ENCODE measurements around the gene JUNB.
A peak's percentile ranks its signal among the peaks of the same experiment; 100 is the strongest.

Gene JUNB

DNA sequence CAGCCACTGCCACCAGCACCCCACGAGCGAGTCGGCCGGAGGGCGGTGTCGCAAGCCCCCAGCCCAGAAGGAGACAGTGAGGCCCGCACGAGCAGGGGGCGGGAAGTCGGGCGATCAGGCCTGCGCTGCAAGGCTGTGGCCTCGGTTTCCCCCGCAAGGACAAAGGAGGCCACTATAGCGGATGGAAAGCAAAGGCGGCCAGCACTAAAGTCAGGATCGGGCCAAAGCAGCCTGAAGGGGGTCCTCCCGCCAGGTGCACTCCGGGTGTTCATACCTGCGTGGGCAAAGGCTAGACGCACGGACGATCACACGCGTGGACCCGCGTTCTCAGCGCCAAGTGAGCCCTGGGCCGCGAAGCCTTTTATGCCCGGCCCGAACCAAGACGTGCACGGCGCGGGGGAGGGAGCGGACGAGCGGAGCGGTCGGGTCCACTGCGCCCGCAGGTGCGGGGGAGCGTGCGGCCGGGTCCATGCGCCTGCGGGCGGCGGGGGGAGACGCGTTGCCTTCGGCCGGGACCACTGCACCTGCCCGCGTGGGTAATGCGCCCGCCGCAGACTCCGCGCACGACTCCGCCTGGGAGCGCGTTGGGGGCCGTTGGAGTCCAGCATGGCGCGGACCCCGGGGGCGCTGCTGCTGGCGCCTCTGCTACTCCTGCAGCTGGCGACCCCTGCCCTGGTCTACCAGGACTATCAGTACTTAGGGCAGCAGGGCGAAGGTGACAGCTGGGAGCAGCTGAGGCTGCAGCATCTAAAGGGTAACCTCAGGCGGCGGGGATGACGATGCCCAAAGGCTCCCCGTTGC, 10.4 kb downstream of the JUNB start, which contains the start of the genes PRDX2 and THSD8 (continued):
- TF ChIP-seq ZNF449 (tag by site-specific recombination; IDR thresholded peaks at IDR 0.05): no peak
- TF ChIP-seq, protein P1, sequence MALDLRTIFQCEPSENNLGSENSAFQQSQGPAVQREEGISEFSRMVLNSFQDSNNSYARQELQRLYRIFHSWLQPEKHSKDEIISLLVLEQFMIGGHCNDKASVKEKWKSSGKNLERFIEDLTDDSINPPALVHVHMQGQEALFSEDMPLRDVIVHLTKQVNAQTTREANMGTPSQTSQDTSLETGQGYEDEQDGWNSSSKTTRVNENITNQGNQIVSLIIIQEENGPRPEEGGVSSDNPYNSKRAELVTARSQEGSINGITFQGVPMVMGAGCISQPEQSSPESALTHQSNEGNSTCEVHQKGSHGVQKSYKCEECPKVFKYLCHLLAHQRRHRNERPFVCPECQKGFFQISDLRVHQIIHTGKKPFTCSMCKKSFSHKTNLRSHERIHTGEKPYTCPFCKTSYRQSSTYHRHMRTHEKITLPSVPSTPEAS (tag by site-specific recombination; IDR thresholded peaks at IDR 0.05): no peak
- TF ChIP-seq ZNF23 (tag by site-specific recombination; IDR thresholded peaks at IDR 0.05; ENCODE audit: borderline replicate concordance): no peak
- TF ChIP-seq OSR2 (tag by site-specific recombination; IDR thresholded peaks at IDR 0.05): 0 out of 2 replicates have a peak, but pooled peaks have one; percentile 31
- TF ChIP-seq ZNF792 (tag by site-specific recombination; IDR thresholded peaks at IDR 0.05): 0 out of 2 replicates have a peak, but pooled peaks have one; percentile 8
- peak; percentile 74 for TF ChIP-seq ZIC2 (tag by site-specific recombination; IDR thresholded peaks at IDR 0.05)
- no peak for TF ChIP-seq ZNF202 (tag by site-specific recombination; IDR thresholded peaks at IDR 0.05; ENCODE audit: borderline replicate concordance)
- TF ChIP-seq ZEB2 (tag by site-specific recombination; IDR thresholded peaks at IDR 0.05): peak; percentile 70; the same call in 1 of the 2 replicates
- no peak for TF ChIP-seq ZNF433 (tag by site-specific recombination; IDR thresholded peaks at IDR 0.05; ENCODE audit: low read depth)
- TF ChIP-seq ZNF274 (IDR thresholded peaks at IDR 0.05; ENCODE audit: low read length): no peak
- no peak for TF ChIP-seq ZNF274 (tag by site-specific recombination; IDR thresholded peaks at IDR 0.05; ENCODE audit: borderline replicate concordance)
- TF ChIP-seq ZNF791 (tag by site-specific recombination; IDR thresholded peaks at IDR 0.05): no peak
- no peak for TF ChIP-seq ZBTB7A (tag by site-specific recombination; IDR thresholded peaks at IDR 0.05; ENCODE audit: low read depth)
- TF ChIP-seq ZBTB49 (tag by site-specific recombination; IDR thresholded peaks at IDR 0.05; ENCODE audit: low read depth): no peak
- no peak for TF ChIP-seq ZNF677 (tag by site-specific recombination; IDR thresholded peaks at IDR 0.05)
- TF ChIP-seq, protein P2, sequence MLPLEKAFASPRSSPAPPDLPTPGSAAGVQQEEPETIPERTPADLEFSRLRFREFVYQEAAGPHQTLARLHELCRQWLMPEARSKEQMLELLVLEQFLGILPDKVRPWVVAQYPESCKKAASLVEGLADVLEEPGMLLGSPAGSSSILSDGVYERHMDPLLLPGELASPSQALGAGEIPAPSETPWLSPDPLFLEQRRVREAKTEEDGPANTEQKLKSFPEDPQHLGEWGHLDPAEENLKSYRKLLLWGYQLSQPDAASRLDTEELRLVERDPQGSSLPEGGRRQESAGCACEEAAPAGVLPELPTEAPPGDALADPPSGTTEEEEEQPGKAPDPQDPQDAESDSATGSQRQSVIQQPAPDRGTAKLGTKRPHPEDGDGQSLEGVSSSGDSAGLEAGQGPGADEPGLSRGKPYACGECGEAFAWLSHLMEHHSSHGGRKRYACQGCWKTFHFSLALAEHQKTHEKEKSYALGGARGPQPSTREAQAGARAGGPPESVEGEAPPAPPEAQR (tag by site-specific recombination; IDR thresholded peaks at IDR 0.05): 0 out of 2 replicates have a peak, but pooled peaks have one; percentile 37
- TF ChIP-seq OVOL3 (tag by site-specific recombination; IDR thresholded peaks at IDR 0.05): no peak
- TF ChIP-seq, protein P3, sequence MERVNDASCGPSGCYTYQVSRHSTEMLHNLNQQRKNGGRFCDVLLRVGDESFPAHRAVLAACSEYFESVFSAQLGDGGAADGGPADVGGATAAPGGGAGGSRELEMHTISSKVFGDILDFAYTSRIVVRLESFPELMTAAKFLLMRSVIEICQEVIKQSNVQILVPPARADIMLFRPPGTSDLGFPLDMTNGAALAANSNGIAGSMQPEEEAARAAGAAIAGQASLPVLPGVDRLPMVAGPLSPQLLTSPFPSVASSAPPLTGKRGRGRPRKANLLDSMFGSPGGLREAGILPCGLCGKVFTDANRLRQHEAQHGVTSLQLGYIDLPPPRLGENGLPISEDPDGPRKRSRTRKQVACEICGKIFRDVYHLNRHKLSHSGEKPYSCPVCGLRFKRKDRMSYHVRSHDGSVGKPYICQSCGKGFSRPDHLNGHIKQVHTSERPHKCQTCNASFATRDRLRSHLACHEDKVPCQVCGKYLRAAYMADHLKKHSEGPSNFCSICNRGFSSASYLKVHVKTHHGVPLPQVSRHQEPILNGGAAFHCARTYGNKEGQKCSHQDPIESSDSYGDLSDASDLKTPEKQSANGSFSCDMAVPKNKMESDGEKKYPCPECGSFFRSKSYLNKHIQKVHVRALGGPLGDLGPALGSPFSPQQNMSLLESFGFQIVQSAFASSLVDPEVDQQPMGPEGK (tag by site-specific recombination; IDR thresholded peaks at IDR 0.05): peak; percentile 46; the same call in 1 of the 2 replicates
- no peak for TF ChIP-seq ZNF670 (tag by site-specific recombination; IDR thresholded peaks at IDR 0.05; ENCODE audit: low read depth)
- TF ChIP-seq KLF8 (tag by site-specific recombination; IDR thresholded peaks at IDR 0.05): peak; percentile 47; the same call in 1 of the 2 replicates
- TF ChIP-seq HIC1 (tag by site-specific recombination; IDR thresholded peaks at IDR 0.05): peak; percentile 59; the same call in 1 of the 2 replicates
- TF ChIP-seq ZNF426 (tag by site-specific recombination; IDR thresholded peaks at IDR 0.05): no peak
- TF ChIP-seq ZSCAN30 (tag by site-specific recombination; IDR thresholded peaks at IDR 0.05): peak; percentile 95
- 0 out of 2 replicates have a peak, but pooled peaks have one; percentile 48 for TF ChIP-seq ZNF10 (tag by site-specific recombination; IDR thresholded peaks at IDR 0.05)
- no peak for TF ChIP-seq ZNF140 (tag by site-specific recombination; IDR thresholded peaks at IDR 0.05)
- TF ChIP-seq SP3 (tag by site-specific recombination; IDR thresholded peaks at IDR 0.05): no peak
- no peak for TF ChIP-seq BCL11B (tag by site-specific recombination; IDR thresholded peaks at IDR 0.05; ENCODE audit: low read depth)

All from HEK293 (cell line).